CD4-positive, alpha-beta memory T cell (primary cell): ENCODE measurements around the gene COL19A1. TPM values are rescaled to one million over a fixed set of nuclear protein-coding genes. Genes with fewer than 3 reads are reported as not detected.

Source experiments
- CTCF ChIA-PET: fragments of 350-600 bp; sonication (Branson Sonifier 250); formaldehyde crosslinking; loops from one replicate; lab custom pipeline; 2021; ENCODE audit warnings: inconsistent platforms; ENCODE audit not compliant: partially characterized antibody; lab: Charles Lee
- POLR2A ChIA-PET: fragments of 350-600 bp; sonication (Branson Sonifier 250); formaldehyde crosslinking; loops from one replicate; lab custom pipeline; 2021; ENCODE audit not compliant: partially characterized antibody; lab: Charles Lee
- DNase-seq, 5 donors: peaks; one replicate each; pipeline versions ENCODE4 v3.0.0 to v3.0.0-alpha.2; 2020 to 2022; ENCODE audit warnings: mixed read lengths in 1 of 5
- H3K27ac ChIP-seq: one replicate; pipeline ENCODE4 v1.7.0; 2013; ENCODE audit warnings: low read depth, low read length
- H3K27me3 ChIP-seq: 2 replicates; pipeline ENCODE4 v1.7.0; 2013; ENCODE audit warnings: mild to moderate bottlenecking, low read length, moderate library complexity; ENCODE audit not compliant: insufficient read depth
- H3K36me3 ChIP-seq: 2 replicates; pipeline ENCODE4 v1.7.0; 2013; ENCODE audit warnings: mild to moderate bottlenecking, low read length, moderate library complexity; ENCODE audit not compliant: insufficient read depth
- H3K4me1 ChIP-seq: 2 replicates; pipeline ENCODE4 v1.7.0; 2013; ENCODE audit warnings: mild to moderate bottlenecking, low read length, moderate library complexity; ENCODE audit not compliant: insufficient read depth
- H3K4me3 ChIP-seq, 2 donors: one replicate each; pipeline ENCODE4 v1.7.0; 2013; ENCODE audit warnings: low read length in 2 of 2, mild to moderate bottlenecking in 1 of 2
- H3K9me3 ChIP-seq, 2 donors: one replicate each; pipeline ENCODE4 v1.7.0; 2013; ENCODE audit warnings: low read length in 2 of 2, control low read depth in 1 of 2; ENCODE audit not compliant: control insufficient read depth in 1 of 2
- H3K27ac Mint-ChIP-seq, 7 donors: one replicate each; pipeline ENCODE4 v1.8.0; 2020 to 2021; ENCODE audit warnings: mixed read lengths in 7 of 7, mild to moderate bottlenecking in 6 of 7, inconsistent platforms in 3 of 7, moderate library complexity in 3 of 7
- H3K27me3 Mint-ChIP-seq, 2 donors: one replicate each; pipeline ENCODE4 v1.8.0; 2020 to 2021; ENCODE audit warnings: mixed read lengths in 2 of 2
- H3K36me3 Mint-ChIP-seq, 2 donors: one replicate each; pipeline ENCODE4 v1.8.0; 2020 to 2021; ENCODE audit warnings: mixed read lengths in 2 of 2, inconsistent platforms in 1 of 2, mild to moderate bottlenecking in 1 of 2
- H3K4me1 Mint-ChIP-seq, 4 donors: one replicate each; pipeline ENCODE4 v1.8.0; 2020 to 2021; ENCODE audit warnings: mixed read lengths in 4 of 4, mild to moderate bottlenecking in 1 of 4
- H3K4me3 Mint-ChIP-seq, 8 donors: one replicate each; pipeline ENCODE4 v1.8.0; 2020 to 2021; ENCODE audit warnings: mixed read lengths in 8 of 8, mild to moderate bottlenecking in 7 of 8, moderate library complexity in 6 of 8, inconsistent platforms in 3 of 8
- H3K9me3 Mint-ChIP-seq, 8 donors: one replicate each; pipeline ENCODE4 v1.8.0; 2020 to 2021; ENCODE audit warnings: mixed read lengths in 8 of 8, mild to moderate bottlenecking in 5 of 8, inconsistent platforms in 3 of 8, moderate library complexity in 1 of 8
- intact Hi-C: fragments of 100-400 bp; cut with micrococcal nuclease; formaldehyde crosslinking; loops from one replicate; pipeline ENCODE4 v1.15.1; 2023
- polyA plus RNA-seq, 2 donors: library from polyadenylated mRNA; unstranded; fragments of 300-500 nt; fragmentation: Illumina TruSeq; gene quantifications; one replicate each; pipeline ENCODE4 v1.2.3, GENCODE V29; 2021
- total RNA-seq, 2 experiments: library from RNA; stranded (reverse); gene quantifications; one replicate each; pipeline ENCODE4 v1.2.3, GENCODE V29; 2021

The COL19A1 gene
- total and polyA plus RNA-seq, 4 experiments from 2014 or later, result 0.02 TPM; not detected in 3

- intact Hi-C loops, result no loop called here
- Mint-ChIP-seq H3K27me3 (peaks cover 0 to 1% of the 10 kb centered on the region in 2 donors), H3K36me3 (no peaks in the 10 kb centered on the region), H3K9me3 (no peaks in the 10 kb centered on the region), H3K4me3 (no peak overlapping the region), H3K27ac (no peak overlapping the region), H3K4me1 (no peaks in the 10 kb centered on the region)
- Histone ChIP-seq H3K27ac (no peak overlapping the region), H3K27me3 (no peaks in the 10 kb centered on the region), H3K9me3 (no peaks in the 10 kb centered on the region), H3K4me3 (no peak overlapping the region), H3K4me1 (no peaks in the 10 kb centered on the region), H3K36me3 (no peaks in the 10 kb centered on the region)
- CTCF ChIA-PET, result no interaction called here
- POLR2A ChIA-PET, result no interaction called here
- DNase-seq, result no peak
Measured at GRCh38 chr6:70041411-70041810, 175.1 kb downstream of the COL19A1 start.

DNA sequence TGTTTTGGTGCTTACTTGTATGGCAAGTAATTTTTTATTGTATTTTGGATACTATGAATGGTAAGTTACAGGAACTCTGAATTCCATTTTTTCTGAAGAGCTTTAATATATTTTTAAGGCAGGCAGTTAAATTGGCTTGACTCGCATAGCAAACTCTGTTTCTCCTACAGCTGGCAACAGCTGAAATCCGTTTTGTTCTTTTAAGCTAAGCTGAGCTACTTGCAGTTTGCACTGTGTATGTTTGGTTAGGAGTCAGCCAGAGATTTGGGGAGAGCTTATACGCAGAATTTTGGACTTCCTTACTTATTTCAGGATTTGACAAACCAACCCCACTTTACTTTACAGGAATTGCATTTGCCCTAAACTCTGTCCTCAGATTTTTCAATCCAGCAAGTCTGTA, 179.1 kb downstream of the COL19A1 start:
- intact Hi-C loops, result no loop called here
- H3K27ac ChIP-seq, result no peak overlapping the region
- ChIA-PET POLR2A (no interaction called here), CTCF (no interaction called here)
- H3K4me1 ChIP-seq, result no peaks in the 10 kb centered on the region
- no peaks in the 10 kb centered on the region for H3K9me3 ChIP-seq
- H3K9me3 Mint-ChIP-seq, result no peaks in the 10 kb centered on the region
- H3K27ac Mint-ChIP-seq, result no peak overlapping the region
- no peak overlapping the region for H3K4me3 Mint-ChIP-seq
- no peaks in the 10 kb centered on the region for H3K36me3 Mint-ChIP-seq
- peaks cover 3 to 6% of the 10 kb centered on the region in 2 donors for H3K27me3 Mint-ChIP-seq
- H3K4me3 ChIP-seq, result no peak overlapping the region
- no peak for DNase-seq
- no peaks in the 10 kb centered on the region for H3K36me3 ChIP-seq
- H3K4me1 Mint-ChIP-seq, result no peaks in the 10 kb centered on the region
- no peaks in the 10 kb centered on the region for H3K27me3 ChIP-seq

- no peak for DNase-seq
- no peaks in the 10 kb centered on the region for H3K36me3 ChIP-seq
- no peak overlapping the region for H3K4me3 Mint-ChIP-seq
Measured at GRCh38 chr6:70051197-70052124, 185.1 kb downstream of the COL19A1 start.

DNA sequence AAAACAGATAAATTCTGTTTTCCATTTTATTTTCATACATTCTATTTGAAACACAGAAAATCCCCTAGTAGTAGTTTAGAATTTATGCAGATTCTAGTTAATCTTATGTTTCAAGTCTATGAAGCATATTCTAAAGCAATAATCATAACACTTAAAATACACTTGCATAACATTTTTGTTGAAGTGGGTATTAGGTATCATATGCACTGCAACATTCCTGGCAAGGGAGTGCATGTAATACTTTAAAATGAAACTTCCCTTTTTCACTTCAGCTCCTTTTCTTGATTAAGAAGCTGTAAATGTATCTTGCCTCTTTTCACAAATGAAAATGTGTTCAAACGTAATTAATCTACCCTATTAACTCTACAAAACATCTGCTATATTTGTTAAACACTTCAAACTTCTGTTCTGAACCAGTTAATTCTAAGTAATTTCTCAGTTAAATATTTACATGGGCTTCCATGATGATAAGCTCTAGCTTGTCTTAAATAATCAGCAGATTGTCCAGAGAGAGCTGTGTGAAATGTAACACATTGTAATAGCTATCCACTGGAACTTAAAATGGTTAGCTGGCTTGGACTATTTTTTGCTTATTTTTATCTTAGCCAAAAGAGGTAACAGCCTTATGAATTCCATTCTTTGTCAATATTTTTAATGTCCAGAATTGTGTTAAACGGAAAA, 192.8 kb downstream of the COL19A1 start:
- no peaks in the 10 kb centered on the region for H3K9me3 Mint-ChIP-seq
- Histone ChIP-seq H3K27me3 (no peaks in the 10 kb centered on the region), H3K4me3 (no peak overlapping the region), H3K36me3 (no peaks in the 10 kb centered on the region), H3K27ac (no peak overlapping the region), H3K9me3 (no peaks in the 10 kb centered on the region), H3K4me1 (no peaks in the 10 kb centered on the region)
- POLR2A ChIA-PET, result no interaction called here
- no peak overlapping the region for H3K4me3 Mint-ChIP-seq
- intact Hi-C loops, result no loop called here
- H3K27ac Mint-ChIP-seq, result no peak overlapping the region
- no peak for DNase-seq
- CTCF ChIA-PET, result no interaction called here
- no peaks in the 10 kb centered on the region for H3K36me3 Mint-ChIP-seq
- H3K4me1 Mint-ChIP-seq, result no peaks in the 10 kb centered on the region
- peaks cover 0 to 7% of the 10 kb centered on the region in 2 donors for H3K27me3 Mint-ChIP-seq

More at GRCh38 chr6:70051197-70052124, 185.1 kb downstream of the COL19A1 start:
- POLR2A ChIA-PET, result no interaction called here
- H3K27me3 Mint-ChIP-seq, result peaks cover 2 to 7% of the 10 kb centered on the region in 2 donors
- H3K36me3 Mint-ChIP-seq, result no peaks in the 10 kb centered on the region
- H3K27me3 ChIP-seq, result no peaks in the 10 kb centered on the region
- no peaks in the 10 kb centered on the region for H3K9me3 Mint-ChIP-seq
- H3K4me1 ChIP-seq, result no peaks in the 10 kb centered on the region
- CTCF ChIA-PET, result no interaction called here
- intact Hi-C loops, result no loop called here
- H3K27ac Mint-ChIP-seq, result no peak overlapping the region
- H3K4me3 ChIP-seq, result no peak overlapping the region
- no peak overlapping the region for H3K27ac ChIP-seq
- H3K4me1 Mint-ChIP-seq, result no peaks in the 10 kb centered on the region
- no peaks in the 10 kb centered on the region for H3K9me3 ChIP-seq

GRCh38 chr6:70060680-70061079, 194.3 kb downstream of the COL19A1 start:
- intact Hi-C loops, result no loop called here
- H3K27ac ChIP-seq, result no peak overlapping the region
- Mint-ChIP-seq H3K4me1 (no peaks in the 10 kb centered on the region), H3K4me3 (no peak overlapping the region), H3K36me3 (no peaks in the 10 kb centered on the region), H3K27ac (no peak overlapping the region), H3K27me3 (peaks cover 0 to 8% of the 10 kb centered on the region in 2 donors), H3K9me3 (no peaks in the 10 kb centered on the region)
- POLR2A ChIA-PET, result no interaction called here
- no peak for DNase-seq
- H3K4me3 ChIP-seq, result no peak overlapping the region
- no peaks in the 10 kb centered on the region for H3K27me3 ChIP-seq
- H3K9me3 ChIP-seq, result no peaks in the 10 kb centered on the region
- no peaks in the 10 kb centered on the region for H3K36me3 ChIP-seq
- CTCF ChIA-PET, result no interaction called here
- no peaks in the 10 kb centered on the region for H3K4me1 ChIP-seq

DNA sequence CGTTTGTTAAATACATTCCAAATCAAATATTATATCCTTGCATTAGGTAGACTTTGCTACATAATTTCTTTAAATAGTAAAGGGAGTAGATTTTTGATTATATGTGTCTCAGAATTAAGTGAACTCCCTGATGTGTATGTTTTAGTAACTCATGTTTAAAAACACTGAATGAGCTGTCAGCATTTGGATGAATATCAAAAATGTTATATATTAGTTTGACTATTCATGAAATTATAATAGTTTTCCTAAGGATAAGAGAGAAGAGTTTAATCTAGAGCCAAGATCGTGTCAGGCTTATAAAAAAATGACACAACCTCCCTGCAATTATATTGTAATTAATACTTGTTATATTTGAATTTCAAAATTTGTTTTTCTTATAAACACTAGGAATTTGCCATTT, 195.2 kb downstream of the COL19A1 start:
- Mint-ChIP-seq H3K4me1 (no peaks in the 10 kb centered on the region), H3K27me3 (peaks cover 0 to 6% of the 10 kb centered on the region in 2 donors), H3K9me3 (no peaks in the 10 kb centered on the region), H3K4me3 (no peak overlapping the region), H3K27ac (no peak overlapping the region), H3K36me3 (no peaks in the 10 kb centered on the region)
- no peaks in the 10 kb centered on the region for H3K36me3 ChIP-seq
- no peaks in the 10 kb centered on the region for H3K4me1 ChIP-seq
- no peaks in the 10 kb centered on the region for H3K9me3 ChIP-seq
- H3K27me3 ChIP-seq, result no peaks in the 10 kb centered on the region
- H3K4me3 ChIP-seq, result no peak overlapping the region
- no peak for DNase-seq
- CTCF ChIA-PET, result no interaction called here
- intact Hi-C loops, result no loop called here
- POLR2A ChIA-PET, result no interaction called here
- H3K27ac ChIP-seq, result no peak overlapping the region

GRCh38 chr6:70062010-70062409, 195.7 kb downstream of the COL19A1 start:
- no peak overlapping the region for H3K27ac ChIP-seq
- no peaks in the 10 kb centered on the region for H3K9me3 ChIP-seq
- H3K27me3 ChIP-seq, result no peaks in the 10 kb centered on the region
- no peaks in the 10 kb centered on the region for H3K36me3 ChIP-seq
- intact Hi-C loops, result no loop called here
- H3K4me1 ChIP-seq, result no peaks in the 10 kb centered on the region
- ChIA-PET CTCF (no interaction called here), POLR2A (no interaction called here)
- no peaks in the 10 kb centered on the region for H3K4me1 Mint-ChIP-seq
- H3K4me3 ChIP-seq, result no peak overlapping the region
- no peaks in the 10 kb centered on the region for H3K9me3 Mint-ChIP-seq
- H3K27me3 Mint-ChIP-seq, result peaks cover 0 to 6% of the 10 kb centered on the region in 2 donors
- no peaks in the 10 kb centered on the region for H3K36me3 Mint-ChIP-seq
- no peak overlapping the region for H3K4me3 Mint-ChIP-seq
- no peak for DNase-seq
- H3K27ac Mint-ChIP-seq, result no peak overlapping the region
